ENCODE measurements around the gene LINGO3.

Gene LINGO3

DNA sequence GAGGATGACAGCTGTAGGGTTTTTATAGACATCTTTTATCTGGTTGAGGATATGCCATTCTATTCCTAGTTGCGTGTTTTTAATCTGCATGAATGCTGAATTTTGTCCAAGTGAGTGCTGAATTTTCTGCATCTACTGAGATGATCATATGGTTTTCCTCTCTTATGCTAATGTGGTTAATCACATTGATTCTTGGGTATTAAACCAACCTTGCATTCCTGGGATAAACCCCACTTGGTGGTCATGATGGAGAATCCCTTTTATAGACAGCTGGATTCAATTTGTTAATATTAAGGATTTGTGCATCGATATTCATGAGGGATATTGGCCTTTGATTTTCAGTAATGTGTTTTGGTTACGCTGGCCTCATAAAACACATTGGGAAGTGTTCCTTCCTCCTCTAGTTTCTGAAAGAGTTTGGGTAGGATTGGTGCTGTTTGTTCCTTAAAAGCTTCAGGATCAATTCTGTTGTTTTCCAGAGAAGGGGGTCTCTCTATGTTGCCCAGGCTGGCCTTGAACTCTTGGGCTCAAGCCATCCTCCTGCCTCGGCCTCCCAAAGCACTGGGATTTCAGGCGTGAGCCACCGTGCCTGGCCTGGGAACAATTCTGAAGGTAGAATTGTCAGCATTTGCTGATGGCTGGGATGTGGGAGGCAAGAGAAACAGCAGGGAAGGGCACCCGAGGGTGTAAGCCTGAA lies 7.3 kb upstream of the LINGO3 start:
- TF ChIP-seq Cebpa-rat (IDR thresholded peaks at IDR 0.05), result no peak
- Histone ChIP-seq H3K4me1 (peaks cover 51 to 68% (median 58%) of the 10 kb centered on the region in 10 experiments), H3K27ac (peak overlapping the region in 8 of 11 experiments; percentile 32 to 73 (median 64); a peak in 15 of 22 replicates), H3K4me3 (peak overlapping the region in 3 of 10 experiments; percentile 1 to 24 (median 18); a peak in 2 of 20 replicates), H3K4me2 (peak overlapping the region; percentile 81 to 95 (median 87)), H4K20me1 (peaks cover 0 to 39% (median 6%) of the 10 kb centered on the region in 11 experiments; a peak in 11 of 22 replicates), H3K36me3 (no peaks in the 10 kb centered on the region), H3K27me3 (peaks cover 0 to 18% (median 10%) of the 10 kb centered on the region in 11 experiments; a peak in 15 of 22 replicates), H3K9ac (peak overlapping the region in 9 of 11 experiments; percentile 11 to 70 (median 60); a peak in 15 of 22 replicates), H3K9me3 (replicated peaks in 1 of 11) (peaks cover 0 to 16% (median 12%) of the 10 kb centered on the region in 11 experiments; a peak in 17 of 22 replicates)

DNA sequence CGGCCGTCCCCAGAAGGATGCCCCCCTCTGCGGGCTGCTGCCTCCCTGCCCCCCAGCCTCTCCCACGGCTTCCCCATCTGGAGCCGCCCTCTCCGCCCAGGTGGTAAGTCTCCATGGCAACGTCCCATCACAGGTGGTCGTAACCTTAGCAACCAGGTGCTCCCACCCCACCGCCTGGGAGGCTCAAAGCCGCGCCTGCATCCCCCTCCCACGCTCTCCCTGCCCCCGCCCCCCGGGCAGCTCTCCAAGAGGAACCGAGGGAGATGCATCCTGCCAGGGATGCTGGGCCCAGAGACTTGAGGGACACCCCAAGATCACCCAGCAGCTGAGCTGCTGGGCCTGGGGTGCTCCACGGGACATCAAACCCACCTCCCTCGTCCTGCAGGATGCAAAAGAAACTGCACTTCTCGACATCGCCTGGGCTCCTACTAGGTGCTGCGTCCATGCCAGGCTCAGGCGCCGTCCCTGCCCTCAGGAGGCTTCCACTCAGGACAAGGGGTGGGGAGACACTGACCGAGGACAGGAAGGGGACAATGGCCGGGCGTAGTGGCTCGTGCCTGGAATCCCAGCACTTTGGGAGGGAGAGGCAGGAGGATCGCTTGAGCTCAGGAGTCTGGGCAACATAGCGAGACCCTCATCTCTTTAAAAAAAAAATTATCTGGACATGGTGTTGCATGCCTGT lies 5.0 kb upstream of the LINGO3 start:
- no peaks in the 10 kb centered on the region for H3K36me3 ChIP-seq
- H3K4me2 ChIP-seq, result peak overlapping the region in 8 of 11 experiments; percentile 8 to 49 (median 19); a peak in 10 of 22 replicates
- TF ChIP-seq Cebpa-rat (IDR thresholded peaks at IDR 0.05), result no peak
- H3K27ac ChIP-seq, result no peak overlapping the region
- peaks cover 0 to 16% (median 12%) of the 10 kb centered on the region in 11 experiments; a peak in 17 of 22 replicates for H3K9me3 ChIP-seq (replicated peaks in 1 of 11)
- peaks cover 16 to 41% (median 33%) of the 10 kb centered on the region in 11 experiments for H3K27me3 ChIP-seq
- H3K4me3 ChIP-seq, result no peak overlapping the region
- peaks cover 0 to 39% (median 0%) of the 10 kb centered on the region in 11 experiments; a peak in 7 of 22 replicates for H4K20me1 ChIP-seq
- no peak overlapping the region for H3K9ac ChIP-seq
- peaks cover 28 to 68% (median 55%) of the 10 kb centered on the region in 10 experiments for H3K4me1 ChIP-seq

DNA sequence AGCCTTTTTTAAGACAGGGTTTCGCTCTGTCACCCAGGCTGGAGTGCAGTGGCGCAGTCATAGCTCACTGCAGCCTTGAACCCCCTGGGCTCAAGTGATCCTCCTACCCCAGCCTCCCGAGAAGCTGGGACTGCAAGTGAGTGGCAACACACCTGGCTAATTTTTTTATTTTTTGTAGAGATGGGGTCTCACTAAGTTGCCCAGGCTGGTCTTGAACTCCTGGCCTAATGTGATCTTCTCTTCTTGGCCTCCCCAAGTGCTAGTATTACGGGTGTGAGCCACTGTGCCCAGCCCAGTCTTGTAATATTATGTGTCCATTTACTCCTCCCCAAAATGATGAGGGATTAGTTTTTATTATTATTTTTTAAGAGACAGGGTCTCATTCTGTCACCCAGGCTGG lies 3.1 kb upstream of the LINGO3 start:
- H3K4me1 ChIP-seq, result peaks cover 14 to 64% (median 48%) of the 10 kb centered on the region in 10 experiments
- TF ChIP-seq Cebpa-rat (IDR thresholded peaks at IDR 0.05), result no peak
- H3K27me3 ChIP-seq, result peaks cover 35 to 60% (median 51%) of the 10 kb centered on the region in 11 experiments
- no peak overlapping the region for H3K4me2 ChIP-seq
- H3K4me3 ChIP-seq, result no peak overlapping the region
- H3K9me3 ChIP-seq (replicated peaks in 1 of 11), result peaks cover 0 to 16% (median 12%) of the 10 kb centered on the region in 11 experiments; a peak in 17 of 22 replicates
- H3K27ac ChIP-seq, result no peak overlapping the region
- H4K20me1 ChIP-seq, result peaks cover 0 to 44% (median 16%) of the 10 kb centered on the region in 11 experiments; a peak in 16 of 22 replicates
- no peaks in the 10 kb centered on the region for H3K36me3 ChIP-seq
- H3K9ac ChIP-seq, result no peak overlapping the region

DNA sequence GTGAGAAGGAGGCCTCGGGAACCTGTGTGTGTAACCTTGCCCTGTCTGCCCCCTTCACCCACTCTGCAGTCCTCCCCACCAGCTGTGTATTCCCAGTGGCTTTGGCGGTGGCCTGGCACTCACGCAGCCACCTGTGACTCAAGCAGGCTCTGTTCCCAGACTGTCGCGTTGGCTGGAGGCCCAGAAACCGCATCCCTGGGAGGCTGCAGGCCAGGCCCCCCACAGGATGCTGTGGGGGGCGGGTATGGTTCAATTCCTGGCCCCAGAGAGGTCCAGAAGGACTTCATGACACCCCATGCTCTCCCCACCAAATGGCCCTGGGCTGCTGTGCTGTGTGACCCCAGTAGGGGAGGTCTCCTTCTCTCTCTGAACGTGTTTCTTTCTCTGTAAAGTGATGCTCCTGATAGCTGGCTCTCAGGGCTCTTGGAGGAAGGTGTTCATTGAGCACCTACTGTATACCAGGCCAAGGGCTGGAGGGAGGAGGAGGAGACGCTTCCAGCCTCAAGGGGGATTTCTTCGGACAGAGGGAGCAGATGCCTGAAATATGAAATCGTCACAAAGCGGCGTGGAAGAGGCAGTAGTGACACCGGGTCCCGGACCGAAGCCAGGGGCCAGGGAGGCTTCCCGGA lies 1.9 kb upstream of the LINGO3 start:
- Histone ChIP-seq H3K4me2 (peak overlapping the region in 9 of 11 experiments; percentile 31 to 85 (median 75); a peak in 18 of 22 replicates), H4K20me1 (peaks cover 0 to 55% (median 28%) of the 10 kb centered on the region in 11 experiments; a peak in 17 of 22 replicates), H3K9ac (peak overlapping the region in 3 of 11 experiments; percentile 1 to 18 (median 12); a peak in 3 of 22 replicates), H3K27ac (no peak overlapping the region), H3K4me3 (no peak overlapping the region), H3K9me3 (replicated peaks in 1 of 11) (peaks cover 0 to 9% (median 5%) of the 10 kb centered on the region in 11 experiments; a peak in 17 of 22 replicates), H3K27me3 (peaks cover 47 to 72% (median 64%) of the 10 kb centered on the region in 11 experiments), H3K4me1 (peaks cover 4 to 65% (median 49%) of the 10 kb centered on the region in 10 experiments), H3K36me3 (no peaks in the 10 kb centered on the region)
- TF ChIP-seq Cebpa-rat (IDR thresholded peaks at IDR 0.05), result no peak

DNA sequence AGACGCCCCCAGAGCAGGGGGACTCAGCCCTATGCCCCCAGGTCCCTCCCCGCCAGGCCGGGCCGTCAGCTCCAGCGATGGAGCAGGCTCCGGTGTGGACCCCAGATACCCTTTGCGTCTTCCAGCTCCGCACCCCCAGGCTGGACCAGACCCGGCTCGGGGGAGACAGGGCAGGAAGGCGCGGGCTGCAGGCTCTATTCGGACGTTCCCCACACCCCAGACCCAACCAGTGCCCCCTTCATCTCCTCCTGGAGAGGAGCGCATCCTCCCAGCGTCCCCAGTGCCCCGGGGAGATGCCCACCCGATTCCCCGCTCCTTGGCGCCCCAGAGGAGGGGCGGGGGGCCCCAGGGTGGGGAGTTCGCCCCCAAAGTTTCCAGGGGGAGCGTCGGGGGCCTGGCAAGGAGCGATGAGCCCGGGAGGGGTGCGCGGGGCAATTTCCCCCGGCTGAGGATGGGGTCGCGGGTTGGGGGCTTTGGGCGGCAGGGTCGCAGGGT lies 389 bp downstream of the LINGO3 start:
- Histone ChIP-seq H3K27me3 (peaks cover 69 to 92% (median 81%) of the 10 kb centered on the region in 11 experiments), H3K36me3 (0 out of 22 replicates have a peak, but pooled peaks cover 0 to 7% (median 0%) of the 10 kb centered on the region in 11 experiments), H3K9me3 (replicated peaks in 1 of 11) (no peaks in the 10 kb centered on the region), H3K4me1 (peaks cover 9 to 79% (median 63%) of the 10 kb centered on the region in 10 experiments), H3K4me3 (peak overlapping the region in 9 of 10 experiments; percentile 22 to 60 (median 43); a peak in 12 of 20 replicates), H3K27ac (no peak overlapping the region), H3K9ac (peak overlapping the region in 1 of 11 experiments; percentile 24; a peak in 1 of 22 replicates), H3K4me2 (peak overlapping the region; percentile 62 to 83 (median 78)), H4K20me1 (peaks cover 0 to 76% (median 49%) of the 10 kb centered on the region in 11 experiments; a peak in 18 of 22 replicates)
- TF ChIP-seq Cebpa-rat (IDR thresholded peaks at IDR 0.05), result no peak

DNA sequence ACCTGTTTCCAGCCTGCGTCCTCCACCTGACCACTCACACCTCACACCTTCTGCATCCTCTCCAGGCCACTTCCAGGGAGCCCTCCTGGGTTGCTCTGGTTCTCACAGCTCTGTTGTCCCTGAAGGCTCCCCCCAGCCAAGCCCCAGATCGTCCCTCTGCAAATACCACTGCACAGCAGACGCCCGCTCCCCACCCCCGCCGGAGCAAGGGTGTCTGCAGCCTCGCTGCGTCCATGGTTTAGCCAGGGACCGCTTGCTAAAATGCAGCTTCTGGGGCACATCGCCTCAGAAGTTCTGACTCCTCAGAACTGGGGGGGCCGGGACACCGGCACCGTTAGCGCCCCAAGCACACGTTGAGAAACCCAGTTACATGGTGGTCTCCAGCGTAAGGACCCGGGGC lies 983 bp downstream of the LINGO3 start:
- no peak overlapping the region for H3K4me2 ChIP-seq

DNA sequence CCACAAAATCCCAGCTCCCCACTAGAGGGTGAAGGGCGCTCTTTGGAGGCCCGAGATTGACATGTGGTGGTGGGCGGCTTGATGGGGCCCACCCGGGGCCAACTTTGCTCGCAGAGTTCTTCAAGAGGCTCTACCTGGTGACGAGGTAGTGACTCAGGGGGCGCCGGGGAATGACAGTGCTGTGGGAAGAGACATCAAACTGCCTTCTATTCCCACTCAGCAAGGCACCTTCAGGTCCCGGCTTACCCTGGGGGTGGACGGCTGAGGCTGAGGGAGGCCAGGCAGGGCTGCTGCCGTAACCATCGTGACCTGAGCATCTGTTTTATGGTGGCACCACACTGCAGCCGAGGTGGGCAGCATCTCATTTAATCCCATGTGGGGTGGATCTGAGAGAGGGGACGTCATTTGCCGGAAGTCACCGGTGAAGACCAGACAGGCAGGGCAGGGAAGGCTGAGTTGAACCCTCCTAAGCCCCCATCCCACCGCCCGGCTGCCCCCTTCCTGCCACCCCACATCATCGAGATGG lies 1.6 kb downstream of the LINGO3 start:
- H3K4me3 ChIP-seq, result no peak overlapping the region
- no peak for TF ChIP-seq Cebpa-rat (IDR thresholded peaks at IDR 0.05)
- peak overlapping the region in 7 of 11 experiments; percentile 63 to 73 (median 69); a peak in 10 of 22 replicates for H3K4me2 ChIP-seq
- H3K4me1 ChIP-seq, result peaks cover 16 to 85% (median 72%) of the 10 kb centered on the region in 10 experiments
- H3K9ac ChIP-seq, result no peak overlapping the region
- H3K36me3 ChIP-seq, result 0 out of 22 replicates have a peak, but pooled peaks cover 0 to 8% (median 0%) of the 10 kb centered on the region in 11 experiments
- no peak overlapping the region for H3K27ac ChIP-seq
- peaks cover 0 to 2% (median 0%) of the 10 kb centered on the region in 11 experiments; a peak in 1 of 22 replicates for H3K9me3 ChIP-seq (replicated peaks in 1 of 11)
- H4K20me1 ChIP-seq, result peaks cover 0 to 86% (median 57%) of the 10 kb centered on the region in 11 experiments; a peak in 18 of 22 replicates
- H3K27me3 ChIP-seq, result peaks cover 76 to 98% (median 87%) of the 10 kb centered on the region in 11 experiments

More for the DNA sequence above, 983 bp downstream of the LINGO3 start:
- H4K20me1 ChIP-seq, result peaks cover 0 to 82% (median 55%) of the 10 kb centered on the region in 11 experiments; a peak in 18 of 22 replicates
- H3K36me3 ChIP-seq, result 0 out of 22 replicates have a peak, but pooled peaks cover 0 to 7% (median 0%) of the 10 kb centered on the region in 11 experiments
- no peak overlapping the region for H3K9ac ChIP-seq
- peaks cover 75 to 92% (median 85%) of the 10 kb centered on the region in 11 experiments for H3K27me3 ChIP-seq
- H3K27ac ChIP-seq, result no peak overlapping the region
- H3K4me1 ChIP-seq, result peaks cover 15 to 79% (median 65%) of the 10 kb centered on the region in 10 experiments
- H3K9me3 ChIP-seq (replicated peaks in 1 of 11), result no peaks in the 10 kb centered on the region
- H3K4me3 ChIP-seq, result 0 out of 20 replicates have a peak overlapping the region, but pooled peaks of 1 of the 10 experiments have one; percentile 52
- no peak for TF ChIP-seq Cebpa-rat (IDR thresholded peaks at IDR 0.05)

Measured in BLaER1 treated with 17β-estradiol and CSF1 and Interleukin-3, amounts not matched to agents 10 nM and 100 nM (cell line).